Caki2 (cell line): Measurements from ENCODE around the gene NDRG4. TPM values are rescaled to one million over a fixed set of nuclear protein-coding genes. Genes with fewer than 3 reads are reported as not detected.

ENCODE experiments used
- DNase-seq: peaks from one replicate; pipeline ENCODE4 v3.0.0-alpha.2; 2015; ENCODE audit warnings: low read depth
- in situ Hi-C: cut with HindIII; loops from 2 replicates; pipeline ENCODE4 v1.10.0; 2016; ENCODE audit warnings: low sequenced_read_pairs, low pct_unique_long_range_greater_than_20kb, mixed read lengths
- total RNA-seq: library from RNA; depleted of rRNA; stranded (reverse); fragments of >200 nt; shearing (Covaris generic); gene quantifications from 2 replicates; pipeline ENCODE4 v1.2.3, GENCODE V29; 2014; ENCODE audit warnings: low replicate concordance; rRNA removed

Gene NDRG4
- 72.1 and 115 TPM in 2 replicates for total RNA-seq

GRCh38 chr16:58499615-58500351 lies at the start of gene NDRG4:
Gene NDRG4, plus strand, starts transcription at chr16:58500143. Its CDS starts 106 bp downstream, at chr16:58500249.
- peak; percentile 91 for DNase-seq
- in situ Hi-C loops = no loop called here

- in situ Hi-C loops = no loop called here
- no peak for DNase-seq
Measured at GRCh38 chr16:58450590-58450989, 49.4 kb upstream of the NDRG4 start.

GRCh38 chr16:58451265-58451689 lies 48.7 kb upstream of the NDRG4 start:
- no peak for DNase-seq
- in situ Hi-C loops = no loop called here

GRCh38 chr16:58451945-58452401 lies 48.0 kb upstream of the NDRG4 start:
- peak; percentile 87 for DNase-seq
- in situ Hi-C loops = no loop called here

GRCh38 chr16:58452640-58453039 lies 47.3 kb upstream of the NDRG4 start:
- DNase-seq = no peak
- in situ Hi-C loops = no loop called here

GRCh38 chr16:58454178-58454577 lies 45.8 kb upstream of the NDRG4 start:
- DNase-seq = no peak
- in situ Hi-C loops = no loop called here

- DNase-seq = no peak
- in situ Hi-C loops = no loop called here
Measured at GRCh38 chr16:58454856-58455255, 45.1 kb upstream of the NDRG4 start.

GRCh38 chr16:58455750-58456149 lies 44.2 kb upstream of the NDRG4 start:
- in situ Hi-C loops = no loop called here
- no peak for DNase-seq

- in situ Hi-C loops = no loop called here
- DNase-seq = peak; percentile 64
Measured at GRCh38 chr16:58456193-58456592, 43.8 kb upstream of the NDRG4 start.

GRCh38 chr16:58458606-58459343 lies 41.2 kb upstream of the NDRG4 start:
- in situ Hi-C loops = no loop called here
- peak; percentile 30 for DNase-seq

GRCh38 chr16:58459344-58460218 lies 40.4 kb upstream of the NDRG4 start:
- in situ Hi-C loops = no loop called here

GRCh38 chr16:58460219-58460610 lies 39.7 kb upstream of the NDRG4 start:
- peak; percentile 45 for DNase-seq
- in situ Hi-C loops = no loop called here

More at GRCh38 chr16:58459344-58460218, 40.4 kb upstream of the NDRG4 start:
- DNase-seq = peak; percentile 91

GRCh38 chr16:58461056-58461455 lies 38.9 kb upstream of the NDRG4 start:
- peak; percentile 50 for DNase-seq
- in situ Hi-C loops = no loop called here

- in situ Hi-C loops = no loop called here
- DNase-seq = no peak
Measured at GRCh38 chr16:58461640-58462039, 38.3 kb upstream of the NDRG4 start.

- DNase-seq = no peak
- in situ Hi-C loops = no loop called here
Measured at GRCh38 chr16:58462089-58462488, 37.9 kb upstream of the NDRG4 start.

GRCh38 chr16:58462499-58462996 lies 37.4 kb upstream of the NDRG4 start:
- in situ Hi-C loops = no loop called here
- no peak for DNase-seq

- no peak for DNase-seq
- in situ Hi-C loops = no loop called here
Measured at GRCh38 chr16:58462997-58463941, 36.7 kb upstream of the NDRG4 start.
